ENCODE measurements around the gene ADAMTS12. TPM values are rescaled to one million over a fixed set of nuclear protein-coding genes. Genes with fewer than 3 reads are reported as not detected.

The ADAMTS12 gene
- total and polyA plus RNA-seq, 2 of the 8 experiments (the other 6 are each of a cell fraction or from before 2014, with no cell fraction given): 6.4 to 12.8 TPM

GRCh38 chr5:33867241-33867640 lies 24.5 kb downstream of the ADAMTS12 start:
- Histone ChIP-seq H3K14ac (ENCODE audit: insufficient read length) (no peak overlapping the region), H4K20me1 (replicated peaks in 1 of 2; ENCODE audit: control insufficient read depth in 1 of 2, insufficient read depth in 2 of 2, low read length in 2 of 2) (no peaks in the 10 kb centered on the region), H2AFZ (ENCODE audit: low read length) (no peak overlapping the region), H4K91ac (replicated peaks; ENCODE audit: insufficient read length, low read length) (no peak overlapping the region), H2BK15ac (ENCODE audit: low read length) (no peak overlapping the region), H3K4me1 (replicated peaks in 1 of 4; ENCODE audit: control insufficient read depth in 3 of 4, insufficient read depth in 4 of 4, low read length in 3 of 4) (no peaks in the 10 kb centered on the region), H3K4me2 (ENCODE audit: insufficient read depth in 1 of 2, low read depth in 2 of 2, low read length in 2 of 2) (no peak overlapping the region), H2AK5ac (ENCODE audit: low read depth, low read length) (no peak overlapping the region), H2BK12ac (ENCODE audit: low read depth, low read length) (no peak overlapping the region), H2BK120ac (replicated peaks; ENCODE audit: low read depth, low read length) (no peak overlapping the region), H3K79me2 (ENCODE audit: control insufficient read depth in 1 of 2, insufficient read depth in 2 of 2, low read length in 2 of 2) (peaks cover 0 to 2% of the 10 kb centered on the region in 2 experiments; a peak in 2 of 4 replicates), H3K36me3 (ENCODE audit: control insufficient read depth in 2 of 4, insufficient read depth in 4 of 4, low read length in 3 of 4) (peaks cover 0 to 13% (median 0%) of the 10 kb centered on the region in 4 experiments; a peak in 3 of 8 replicates), H3K9ac (replicated peaks in 1 of 4; ENCODE audit: extremely low read depth in 1 of 4, low read depth in 3 of 4, low read length in 3 of 4) (no peak overlapping the region), H2BK5ac (ENCODE audit: low read depth, low read length) (no peak overlapping the region), H4K8ac (ENCODE audit: extremely low read depth, insufficient read depth, low read length) (no peak overlapping the region), H3K9me3 (ENCODE audit: insufficient read depth in 2 of 2, low read depth in 1 of 2, low read length in 1 of 2) (peaks cover 14 to 21% of the 10 kb centered on the region in 2 experiments), H3K23ac (ENCODE audit: insufficient read length) (no peak overlapping the region), H3K56ac (replicated peaks; ENCODE audit: insufficient read length, low read depth, low read length) (no peak overlapping the region), H4K5ac (ENCODE audit: insufficient read length, low read depth, low read length) (no peak overlapping the region), H3K27me3 (replicated peaks in 1 of 4; ENCODE audit: control insufficient read depth in 3 of 4, extremely low read depth in 1 of 4, insufficient read depth in 3 of 4, low read length in 3 of 4) (no peaks in the 10 kb centered on the region), H3K18ac (ENCODE audit: extremely low read depth, low read length) (no peak overlapping the region), H3K27ac (ENCODE audit: low read depth, low read length) (no peak overlapping the region), H3K23me2 (ENCODE audit: low read depth, low read length) (no peaks in the 10 kb centered on the region), H3K4me3 (ENCODE audit: extremely low read depth in 1 of 4, insufficient read depth in 2 of 4, low read depth in 3 of 4, low read length in 4 of 4) (no peak overlapping the region), H2BK20ac (ENCODE audit: low read length) (no peak overlapping the region), H3K4ac (replicated peaks; ENCODE audit: insufficient read length, low read depth, low read length) (no peak overlapping the region), H3K79me1 (ENCODE audit: low read depth, low read length) (peaks cover 2% of the 10 kb centered on the region; the same call in 1 of the 2 replicates)
- TF ChIP-seq NANOG (IDR thresholded peaks at IDR 0.05; ENCODE audit: insufficient read depth, low read depth, low read length, poor library complexity, severe bottlenecking) (no peak), EP300 (IDR thresholded peaks at IDR 0.05; ENCODE audit: borderline replicate concordance in 1 of 2, low read depth in 2 of 2, low read length in 2 of 2) (no peak), CTBP2 (IDR thresholded peaks at IDR 0.05; ENCODE audit: borderline replicate concordance, insufficient read depth, insufficient read length, low read length) (no peak), TAF1 (IDR thresholded peaks at IDR 0.05; ENCODE audit: low read depth, low read length) (no peak), CREB1 (IDR thresholded peaks at IDR 0.05) (no peak), FOSL1 (IDR thresholded peaks at IDR 0.05; ENCODE audit: insufficient read depth, low read depth, low read length) (no peak), MAX (IDR thresholded peaks at IDR 0.05) (no peak), SIN3A (conservative IDR thresholded peaks at IDR 0.05 in 1 of 2, IDR thresholded peaks at IDR 0.05 in 1 of 2; ENCODE audit: low read depth in 1 of 2, low read length in 2 of 2) (no peak)
- DNase-seq (ENCODE audit: low read depth in 1 of 2, low spot score in 2 of 2) (no peak), FAIRE-seq (no peak)
- CTCF ChIA-PET (ENCODE audit: partially characterized antibody): no interaction called here
- 80% methylated on average over 1 of the region's 1 CpG; no CpG with 5 or more reads in 1 of the 2 experiments for WGBS, 2 experiments (ENCODE audit: extremely low coverage in 1 of 2, insufficient coverage in 1 of 2, insufficient read length in 1 of 2, insufficient replicate concordance in 2 of 2, low coverage in 1 of 2, low lambda C conversion rate in 2 of 2, missing lambda C conversion rate in 1 of 2)
- POLR2A ChIA-PET (ENCODE audit: partially characterized antibody): no interaction called here

Measured in H1 (cell line).